GM21515 (cell line): Measurements from ENCODE around the gene PHLDA2.
"Not testable (repeated sequence)": the region's sequence is repeated elsewhere in the genome, so short reads cannot be mapped to it uniquely, and the experiment has no call there.

Experiments used
- ATAC-seq: cut with Tn5 transposase; IDR thresholded peaks from one replicate; pipeline ENCODE4 v1.9.1; 2021; ENCODE audit not compliant: unreplicated experiment

PHLDA2 gene

GRCh38 chr11:2945031-2945756 lies 16.0 kb upstream of the PHLDA2 start:
- no peak for ATAC-seq

GRCh38 chr11:2944530-2944929 lies 15.3 kb upstream of the PHLDA2 start:
- ATAC-seq, result no peak

GRCh38 chr11:2943711-2944118 lies 14.5 kb upstream of the PHLDA2 start:
- no peak for ATAC-seq

- no peak for ATAC-seq
These were observed 13.9 kb upstream of the PHLDA2 start for GRCh38 chr11:2942872-2943710.

GRCh38 chr11:2942447-2942846 lies 13.2 kb upstream of the PHLDA2 start:
- ATAC-seq, result no peak

GRCh38 chr11:2940921-2941821 lies 12.0 kb upstream of the PHLDA2 start:
- ATAC-seq, result no peak

- no peak for ATAC-seq
These were observed 11.1 kb upstream of the PHLDA2 start for GRCh38 chr11:2940147-2940920.

- ATAC-seq, result not testable (repeated sequence)
These were observed 9.5 kb upstream of the PHLDA2 start for GRCh38 chr11:2938458-2939418.

GRCh38 chr11:2937641-2938457 lies 8.6 kb upstream of the PHLDA2 start:
- not testable (repeated sequence) for ATAC-seq

GRCh38 chr11:2934611-2935239 lies 5.5 kb upstream of the PHLDA2 start:
- ATAC-seq, result no peak

GRCh38 chr11:2934021-2934550 lies 4.9 kb upstream of the PHLDA2 start:
- no peak for ATAC-seq

- ATAC-seq, result no peak
These were observed 4.3 kb upstream of the PHLDA2 start for GRCh38 chr11:2933375-2934020.

GRCh38 chr11:2932850-2933251 lies 3.6 kb upstream of the PHLDA2 start:
- no peak for ATAC-seq

GRCh38 chr11:2931771-2932738 lies 2.8 kb upstream of the PHLDA2 start:
- no peak for ATAC-seq

GRCh38 chr11:2931420-2931746 lies 2.2 kb upstream of the PHLDA2 start:
- ATAC-seq, result no peak

GRCh38 chr11:2930704-2931419 lies 1.6 kb upstream of the PHLDA2 start:
- ATAC-seq, result peak; percentile 37
